ENCODE measurements around the gene EXOC7.
A peak's percentile ranks its signal among the peaks of the same experiment; 100 is the strongest.

EXOC7 gene

GRCh38 chr17:76092526-76093413 lies 10.8 kb downstream of the EXOC7 start:
- H3K9me3 Mint-ChIP-seq, result no peaks in the 10 kb centered on the region
- H3K36me3 Mint-ChIP-seq (ENCODE audit: insufficient read depth), result peaks cover 64% of the 10 kb centered on the region
- H3K27me3 Mint-ChIP-seq, result no peaks in the 10 kb centered on the region
- H3K4me3 Mint-ChIP-seq, result no peak overlapping the region
- ATAC-seq (replicated peaks) (no peak), DNase-seq (no peak)
- H3K4me1 Mint-ChIP-seq (ENCODE audit: low read depth in 2 of 2), result peaks cover 4 to 6% of the 10 kb centered on the region in 2 donors
- no peak overlapping the region for H3K27ac Mint-ChIP-seq

- Mint-ChIP-seq H3K4me1 (ENCODE audit: low read depth in 2 of 2) (peaks cover 4 to 6% of the 10 kb centered on the region in 2 donors), H3K4me3 (peak overlapping the region; percentile 33 to 47), H3K27ac (peak overlapping the region; percentile 46 to 60), H3K27me3 (no peaks in the 10 kb centered on the region), H3K36me3 (ENCODE audit: insufficient read depth) (peaks cover 57% of the 10 kb centered on the region), H3K9me3 (no peaks in the 10 kb centered on the region)
- ATAC-seq (replicated peaks) (no peak), DNase-seq (no peak)
These were observed 11.9 kb downstream of the EXOC7 start for GRCh38 chr17:76091526-76092286.

GRCh38 chr17:76090517-76091129 lies 13.0 kb downstream of the EXOC7 start:
- Mint-ChIP-seq H3K9me3 (no peaks in the 10 kb centered on the region), H3K27me3 (no peaks in the 10 kb centered on the region), H3K27ac (peak overlapping the region in 1 of 2 donors; percentile 46), H3K4me1 (ENCODE audit: low read depth in 2 of 2) (peaks cover under 1 to 1% of the 10 kb centered on the region in 2 donors), H3K4me3 (no peak overlapping the region), H3K36me3 (ENCODE audit: insufficient read depth) (peaks cover 49% of the 10 kb centered on the region)
- DNase-seq (no peak), ATAC-seq (replicated peaks) (no peak)

GRCh38 chr17:76089680-76090516 lies 13.7 kb downstream of the EXOC7 start:
- Mint-ChIP-seq H3K9me3 (no peaks in the 10 kb centered on the region), H3K27me3 (no peaks in the 10 kb centered on the region), H3K27ac (no peak overlapping the region), H3K4me3 (no peak overlapping the region), H3K4me1 (ENCODE audit: low read depth in 2 of 2) (peaks cover 0 to 1% of the 10 kb centered on the region in 2 donors), H3K36me3 (ENCODE audit: insufficient read depth) (peaks cover 44% of the 10 kb centered on the region)
- no peak for ATAC-seq (replicated peaks)
- DNase-seq, result no peak

GRCh38 chr17:76088868-76089576 lies 14.6 kb downstream of the EXOC7 start:
- no peak overlapping the region for H3K4me3 Mint-ChIP-seq
- H3K27me3 Mint-ChIP-seq, result no peaks in the 10 kb centered on the region
- H3K9me3 Mint-ChIP-seq, result no peaks in the 10 kb centered on the region
- ATAC-seq (replicated peaks) (no peak), DNase-seq (no peak)
- peak overlapping the region; percentile 29 to 38 for H3K27ac Mint-ChIP-seq
- peaks cover 0 to 1% of the 10 kb centered on the region in 2 donors for H3K4me1 Mint-ChIP-seq (ENCODE audit: low read depth in 2 of 2)
- H3K36me3 Mint-ChIP-seq (ENCODE audit: insufficient read depth), result peaks cover 40% of the 10 kb centered on the region

- H3K9me3 Mint-ChIP-seq, result no peaks in the 10 kb centered on the region
- H3K36me3 Mint-ChIP-seq (ENCODE audit: insufficient read depth), result peaks cover 34% of the 10 kb centered on the region
These were observed 15.3 kb downstream of the EXOC7 start for GRCh38 chr17:76088041-76088867.

GRCh38 chr17:76087531-76087930 lies 16.1 kb downstream of the EXOC7 start:
- peaks cover 28% of the 10 kb centered on the region for H3K36me3 Mint-ChIP-seq (ENCODE audit: insufficient read depth)
- DNase-seq (no peak), ATAC-seq (replicated peaks) (no peak)
- H3K9me3 Mint-ChIP-seq, result no peaks in the 10 kb centered on the region
- H3K27ac Mint-ChIP-seq, result no peak overlapping the region
- H3K27me3 Mint-ChIP-seq, result no peaks in the 10 kb centered on the region
- peaks cover 0 to 1% of the 10 kb centered on the region in 2 donors for H3K4me1 Mint-ChIP-seq (ENCODE audit: low read depth in 2 of 2)
- no peak overlapping the region for H3K4me3 Mint-ChIP-seq

More at GRCh38 chr17:76088041-76088867, 15.3 kb downstream of the EXOC7 start:
- Mint-ChIP-seq H3K27ac (peak overlapping the region; percentile 29 to 38), H3K4me3 (no peak overlapping the region), H3K4me1 (ENCODE audit: low read depth in 2 of 2) (peaks cover 0 to 1% of the 10 kb centered on the region in 2 donors), H3K27me3 (no peaks in the 10 kb centered on the region)
- no peak for ATAC-seq (replicated peaks)
- no peak for DNase-seq

DNA sequence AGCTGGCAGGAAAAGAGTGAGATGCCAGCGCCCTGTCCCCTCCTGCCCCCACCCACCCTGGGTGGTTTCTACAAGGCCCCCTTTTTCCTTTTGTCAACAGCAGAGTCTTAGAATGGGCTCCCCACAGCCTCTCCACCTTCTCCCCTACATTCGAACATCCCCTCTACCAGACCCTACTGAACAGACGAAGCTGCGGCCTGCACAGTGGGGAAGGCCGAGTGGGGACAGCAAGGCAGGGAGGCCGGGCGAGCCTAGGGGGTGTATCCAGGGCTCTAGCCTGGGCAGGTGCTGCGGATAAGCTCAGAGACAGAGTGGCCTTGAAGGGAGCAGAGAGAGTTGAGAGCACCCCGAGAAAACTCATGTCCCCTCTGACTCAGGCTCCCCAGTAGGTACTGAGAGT lies 17.2 kb downstream of the EXOC7 start:
- H3K9me3 Mint-ChIP-seq, result no peaks in the 10 kb centered on the region
- no peaks in the 10 kb centered on the region for H3K27me3 Mint-ChIP-seq
- H3K4me3 Mint-ChIP-seq, result no peak overlapping the region
- DNase-seq (no peak), ATAC-seq (replicated peaks) (no peak)
- H3K27ac Mint-ChIP-seq, result peak overlapping the region in 1 of 2 donors; percentile 88
- peaks cover 0 to 2% of the 10 kb centered on the region in 2 donors for H3K4me1 Mint-ChIP-seq (ENCODE audit: low read depth in 2 of 2)
- peaks cover 19% of the 10 kb centered on the region for H3K36me3 Mint-ChIP-seq (ENCODE audit: insufficient read depth)

DNA sequence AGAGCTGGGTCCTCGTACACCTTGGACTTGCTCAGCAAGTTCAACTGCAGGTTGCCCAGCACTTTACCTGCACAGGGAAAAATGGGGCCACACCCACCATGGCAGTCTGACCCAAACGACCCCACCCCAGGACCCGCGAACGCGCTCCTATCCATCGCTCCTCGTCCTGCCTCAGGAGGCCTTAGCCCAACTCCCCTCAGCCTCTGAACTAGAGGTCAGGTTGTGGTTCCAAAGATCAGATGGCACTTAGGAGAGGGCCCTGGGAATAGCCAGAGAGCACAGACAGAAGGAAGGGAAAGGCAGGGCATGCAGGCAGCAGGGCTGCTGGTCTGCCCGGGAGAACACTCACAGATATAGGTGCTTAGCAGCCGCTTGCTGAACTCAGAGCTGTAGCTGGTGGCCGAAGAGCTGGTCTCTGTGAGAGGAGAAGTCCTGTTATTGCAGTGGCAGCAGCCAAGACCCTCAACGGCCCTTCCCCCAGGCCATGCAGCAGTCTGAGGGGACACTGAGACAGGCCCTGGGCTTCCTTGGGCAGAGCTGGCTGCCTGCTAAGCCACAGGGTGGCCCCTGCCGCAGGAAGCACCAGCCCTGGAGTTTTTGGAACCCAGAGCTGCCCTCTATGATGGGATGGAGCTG lies 17.7 kb downstream of the EXOC7 start:
- DNase-seq, result no peak
- H3K27me3 Mint-ChIP-seq, result no peaks in the 10 kb centered on the region
- ATAC-seq (replicated peaks), result no peak
- H3K4me3 Mint-ChIP-seq, result no peak overlapping the region
- H3K36me3 Mint-ChIP-seq (ENCODE audit: insufficient read depth), result peaks cover 19% of the 10 kb centered on the region
- peaks cover 0 to 2% of the 10 kb centered on the region in 2 donors for H3K4me1 Mint-ChIP-seq (ENCODE audit: low read depth in 2 of 2)
- H3K9me3 Mint-ChIP-seq, result no peaks in the 10 kb centered on the region
- H3K27ac Mint-ChIP-seq, result peak overlapping the region in 1 of 2 donors; percentile 88

DNA sequence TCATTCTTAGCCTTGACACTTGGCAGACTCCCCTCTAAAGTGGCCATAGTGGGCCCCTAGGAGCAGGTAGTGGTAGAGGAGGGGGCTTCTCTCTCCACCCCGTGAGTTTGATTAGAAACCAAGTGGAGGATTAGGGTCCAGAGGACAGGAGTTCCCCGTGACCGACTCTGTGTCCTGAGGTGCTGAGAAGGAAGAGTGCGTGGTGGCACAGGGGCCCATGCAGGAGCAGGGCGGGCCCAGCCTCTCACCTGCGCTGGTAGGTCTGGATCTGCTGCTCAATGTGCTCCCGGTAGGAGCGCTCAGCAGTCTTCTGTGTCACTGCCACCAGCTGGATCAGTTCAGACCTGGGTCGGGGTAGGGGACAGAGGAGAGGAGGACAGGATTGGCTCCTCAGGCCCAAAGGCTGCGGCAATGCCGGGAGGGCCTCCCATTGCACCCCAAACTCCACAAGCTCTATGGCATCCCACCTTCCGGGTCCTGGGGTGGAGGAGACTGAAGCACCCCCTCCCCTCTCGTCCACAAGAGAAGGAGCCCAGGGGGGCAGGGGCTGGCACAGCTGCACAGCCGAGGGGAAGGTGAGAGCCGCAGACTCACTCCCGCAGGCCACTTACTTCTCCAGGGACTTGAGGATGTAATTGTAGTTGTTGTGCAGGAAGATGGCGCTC lies 18.4 kb downstream of the EXOC7 start:
- H3K4me3 Mint-ChIP-seq, result no peak overlapping the region
- H3K36me3 Mint-ChIP-seq (ENCODE audit: insufficient read depth), result peaks cover 15% of the 10 kb centered on the region
- H3K4me1 Mint-ChIP-seq (ENCODE audit: low read depth in 2 of 2), result peaks cover 0 to 2% of the 10 kb centered on the region in 2 donors

More for the DNA sequence above, 18.4 kb downstream of the EXOC7 start:
- Mint-ChIP-seq H3K27me3 (no peaks in the 10 kb centered on the region), H3K27ac (no peak overlapping the region), H3K9me3 (no peaks in the 10 kb centered on the region)
- no peak for DNase-seq
- ATAC-seq (replicated peaks), result no peak

Measured in effector memory CD8-positive, alpha-beta T cell (primary cell).